ENCODE data around the gene ALG2. TPM values are rescaled to one million over a fixed set of nuclear protein-coding genes. Genes with fewer than 3 reads are reported as not detected.
A peak's percentile ranks its signal among the peaks of the same experiment; 100 is the strongest.

The ALG2 gene
- total and polyA plus RNA-seq, 9 of the 15 experiments (the other 6 are each of a cell fraction or from before 2014, with no cell fraction given), result 4.9 to 41.9 (median 20.2) TPM

DNA sequence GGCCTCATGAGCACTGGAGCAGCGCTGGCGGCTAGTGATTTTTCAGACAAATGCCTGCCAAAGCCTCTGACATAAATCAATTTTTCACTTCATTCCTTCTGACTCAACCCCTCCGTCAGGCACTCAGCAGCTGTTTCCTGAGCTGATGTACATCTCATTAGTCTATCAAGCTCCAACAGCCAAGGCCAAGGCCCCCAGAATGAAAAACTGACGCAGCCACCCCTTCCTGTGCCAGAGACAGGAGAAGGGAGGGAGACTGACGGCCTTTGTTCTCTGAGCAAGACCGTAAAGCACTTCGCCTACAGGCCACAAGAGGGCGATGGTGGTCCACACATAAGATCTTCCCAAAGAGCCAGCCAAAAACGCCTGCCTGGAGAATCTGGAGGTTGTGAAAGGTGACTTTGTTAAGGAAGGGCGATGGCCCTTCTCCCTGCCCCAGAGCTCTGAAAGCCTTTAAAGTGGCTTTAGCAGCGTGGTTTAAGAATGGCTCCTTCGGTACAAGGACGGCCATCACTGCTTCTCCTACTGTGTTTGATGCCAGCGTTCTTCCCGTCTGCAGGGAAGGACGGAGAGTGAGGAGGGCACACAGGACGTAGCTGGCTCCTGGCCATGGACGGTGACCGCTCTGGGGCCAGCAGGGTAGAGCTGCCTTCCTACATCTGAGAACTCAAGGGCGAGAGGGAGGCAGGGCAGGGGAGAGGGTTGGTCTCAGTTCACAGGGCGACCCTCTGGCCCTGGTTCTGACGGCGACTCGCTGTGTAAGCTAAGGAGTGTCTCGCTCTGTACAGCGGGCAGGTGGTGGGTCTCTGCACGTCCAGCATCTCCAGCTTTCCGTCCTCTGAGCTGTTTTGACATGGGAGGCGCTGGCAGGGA lies 37.0 kb downstream of the ALG2 start (continued):
- TF ChIP-seq, protein P1, sequence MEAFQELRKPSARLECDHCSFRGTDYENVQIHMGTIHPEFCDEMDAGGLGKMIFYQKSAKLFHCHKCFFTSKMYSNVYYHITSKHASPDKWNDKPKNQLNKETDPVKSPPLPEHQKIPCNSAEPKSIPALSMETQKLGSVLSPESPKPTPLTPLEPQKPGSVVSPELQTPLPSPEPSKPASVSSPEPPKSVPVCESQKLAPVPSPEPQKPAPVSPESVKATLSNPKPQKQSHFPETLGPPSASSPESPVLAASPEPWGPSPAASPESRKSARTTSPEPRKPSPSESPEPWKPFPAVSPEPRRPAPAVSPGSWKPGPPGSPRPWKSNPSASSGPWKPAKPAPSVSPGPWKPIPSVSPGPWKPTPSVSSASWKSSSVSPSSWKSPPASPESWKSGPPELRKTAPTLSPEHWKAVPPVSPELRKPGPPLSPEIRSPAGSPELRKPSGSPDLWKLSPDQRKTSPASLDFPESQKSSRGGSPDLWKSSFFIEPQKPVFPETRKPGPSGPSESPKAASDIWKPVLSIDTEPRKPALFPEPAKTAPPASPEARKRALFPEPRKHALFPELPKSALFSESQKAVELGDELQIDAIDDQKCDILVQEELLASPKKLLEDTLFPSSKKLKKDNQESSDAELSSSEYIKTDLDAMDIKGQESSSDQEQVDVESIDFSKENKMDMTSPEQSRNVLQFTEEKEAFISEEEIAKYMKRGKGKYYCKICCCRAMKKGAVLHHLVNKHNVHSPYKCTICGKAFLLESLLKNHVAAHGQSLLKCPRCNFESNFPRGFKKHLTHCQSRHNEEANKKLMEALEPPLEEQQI (IDR thresholded peaks at IDR 0.05), result no peak
- TF ChIP-seq GATA2 (CRISPR knock-in tag; IDR thresholded peaks at IDR 0.05) (no peak), SRSF9 (IDR thresholded peaks at IDR 0.05; ENCODE audit: borderline replicate concordance, low read depth, low read length) (no peak), CTBP1 (IDR thresholded peaks at IDR 0.05; ENCODE audit: borderline replicate concordance) (peak; percentile 48; the same call in 1 of the 2 replicates), RBM34 (IDR thresholded peaks at IDR 0.05; ENCODE audit: borderline replicate concordance, insufficient read depth, low read length) (no peak), NBN (IDR thresholded peaks at IDR 0.05; ENCODE audit: low read depth) (no peak), E2F3 (CRISPR knock-in tag; IDR thresholded peaks at IDR 0.05) (no peak), ZNF143 (CRISPR knock-in tag; IDR thresholded peaks at IDR 0.05) (no peak), JUND (IDR thresholded peaks at IDR 0.05; ENCODE audit: borderline replicate concordance, low read depth, low read length) (0 out of 2 replicates have a peak, but pooled peaks have one; percentile 9), JUND (tag; IDR thresholded peaks at IDR 0.05; ENCODE audit: borderline replicate concordance, low read depth, low read length) (no peak), DDX20 (tag; IDR thresholded peaks at IDR 0.05; ENCODE audit: low read depth) (no peak), RB1 (IDR thresholded peaks at IDR 0.05; ENCODE audit: low read depth) (0 out of 2 replicates have a peak, but pooled peaks have one; percentile 39), ZNF589 (CRISPR knock-in tag; IDR thresholded peaks at IDR 0.05; ENCODE audit: low read depth) (no peak), ZNF121 (CRISPR knock-in tag; conservative IDR thresholded peaks at IDR 0.05) (no peak), ZNF507 (tag; conservative IDR thresholded peaks at IDR 0.05) (no peak)
- TF ChIP-seq, protein P2, sequence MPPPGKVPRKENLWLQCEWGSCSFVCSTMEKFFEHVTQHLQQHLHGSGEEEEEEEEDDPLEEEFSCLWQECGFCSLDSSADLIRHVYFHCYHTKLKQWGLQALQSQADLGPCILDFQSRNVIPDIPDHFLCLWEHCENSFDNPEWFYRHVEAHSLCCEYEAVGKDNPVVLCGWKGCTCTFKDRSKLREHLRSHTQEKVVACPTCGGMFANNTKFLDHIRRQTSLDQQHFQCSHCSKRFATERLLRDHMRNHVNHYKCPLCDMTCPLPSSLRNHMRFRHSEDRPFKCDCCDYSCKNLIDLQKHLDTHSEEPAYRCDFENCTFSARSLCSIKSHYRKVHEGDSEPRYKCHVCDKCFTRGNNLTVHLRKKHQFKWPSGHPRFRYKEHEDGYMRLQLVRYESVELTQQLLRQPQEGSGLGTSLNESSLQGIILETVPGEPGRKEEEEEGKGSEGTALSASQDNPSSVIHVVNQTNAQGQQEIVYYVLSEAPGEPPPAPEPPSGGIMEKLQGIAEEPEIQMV (tag; conservative IDR thresholded peaks at IDR 0.05; ENCODE audit: low read depth), result no peak
- TF ChIP-seq, protein P3, sequence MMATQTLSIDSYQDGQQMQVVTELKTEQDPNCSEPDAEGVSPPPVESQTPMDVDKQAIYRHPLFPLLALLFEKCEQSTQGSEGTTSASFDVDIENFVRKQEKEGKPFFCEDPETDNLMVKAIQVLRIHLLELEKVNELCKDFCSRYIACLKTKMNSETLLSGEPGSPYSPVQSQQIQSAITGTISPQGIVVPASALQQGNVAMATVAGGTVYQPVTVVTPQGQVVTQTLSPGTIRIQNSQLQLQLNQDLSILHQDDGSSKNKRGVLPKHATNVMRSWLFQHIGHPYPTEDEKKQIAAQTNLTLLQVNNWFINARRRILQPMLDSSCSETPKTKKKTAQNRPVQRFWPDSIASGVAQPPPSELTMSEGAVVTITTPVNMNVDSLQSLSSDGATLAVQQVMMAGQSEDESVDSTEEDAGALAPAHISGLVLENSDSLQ (IDR thresholded peaks at IDR 0.05), result peak; percentile 60
- TF ChIP-seq, protein P4, sequence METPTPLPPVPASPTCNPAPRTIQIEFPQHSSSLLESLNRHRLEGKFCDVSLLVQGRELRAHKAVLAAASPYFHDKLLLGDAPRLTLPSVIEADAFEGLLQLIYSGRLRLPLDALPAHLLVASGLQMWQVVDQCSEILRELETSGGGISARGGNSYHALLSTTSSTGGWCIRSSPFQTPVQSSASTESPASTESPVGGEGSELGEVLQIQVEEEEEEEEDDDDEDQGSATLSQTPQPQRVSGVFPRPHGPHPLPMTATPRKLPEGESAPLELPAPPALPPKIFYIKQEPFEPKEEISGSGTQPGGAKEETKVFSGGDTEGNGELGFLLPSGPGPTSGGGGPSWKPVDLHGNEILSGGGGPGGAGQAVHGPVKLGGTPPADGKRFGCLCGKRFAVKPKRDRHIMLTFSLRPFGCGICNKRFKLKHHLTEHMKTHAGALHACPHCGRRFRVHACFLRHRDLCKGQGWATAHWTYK (CRISPR knock-in tag; IDR thresholded peaks at IDR 0.05), result no peak
- TF ChIP-seq, protein P5, sequence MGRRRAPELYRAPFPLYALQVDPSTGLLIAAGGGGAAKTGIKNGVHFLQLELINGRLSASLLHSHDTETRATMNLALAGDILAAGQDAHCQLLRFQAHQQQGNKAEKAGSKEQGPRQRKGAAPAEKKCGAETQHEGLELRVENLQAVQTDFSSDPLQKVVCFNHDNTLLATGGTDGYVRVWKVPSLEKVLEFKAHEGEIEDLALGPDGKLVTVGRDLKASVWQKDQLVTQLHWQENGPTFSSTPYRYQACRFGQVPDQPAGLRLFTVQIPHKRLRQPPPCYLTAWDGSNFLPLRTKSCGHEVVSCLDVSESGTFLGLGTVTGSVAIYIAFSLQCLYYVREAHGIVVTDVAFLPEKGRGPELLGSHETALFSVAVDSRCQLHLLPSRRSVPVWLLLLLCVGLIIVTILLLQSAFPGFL (CRISPR knock-in tag; IDR thresholded peaks at IDR 0.05), result no peak
